Stimulated activated CD8-positive, alpha-beta memory T cell treated with anti-CD3 and anti-CD28 coated beads, Interleukin-12 subunit alpha, Interleukin-12 subunit beta, amount 100 ng/mL, for 24 hours (primary cell): ENCODE measurements around the gene TSSC4.

ENCODE experiments used
- DNase-seq: peaks from one replicate; pipeline ENCODE4 v3.0.0-alpha.2; 2020; ENCODE audit errors: extremely low read depth

The TSSC4 gene

GRCh38 chr11:2447951-2448650 is 47.6 kb downstream of the TSSC4 start:
- no peak for DNase-seq

DNA sequence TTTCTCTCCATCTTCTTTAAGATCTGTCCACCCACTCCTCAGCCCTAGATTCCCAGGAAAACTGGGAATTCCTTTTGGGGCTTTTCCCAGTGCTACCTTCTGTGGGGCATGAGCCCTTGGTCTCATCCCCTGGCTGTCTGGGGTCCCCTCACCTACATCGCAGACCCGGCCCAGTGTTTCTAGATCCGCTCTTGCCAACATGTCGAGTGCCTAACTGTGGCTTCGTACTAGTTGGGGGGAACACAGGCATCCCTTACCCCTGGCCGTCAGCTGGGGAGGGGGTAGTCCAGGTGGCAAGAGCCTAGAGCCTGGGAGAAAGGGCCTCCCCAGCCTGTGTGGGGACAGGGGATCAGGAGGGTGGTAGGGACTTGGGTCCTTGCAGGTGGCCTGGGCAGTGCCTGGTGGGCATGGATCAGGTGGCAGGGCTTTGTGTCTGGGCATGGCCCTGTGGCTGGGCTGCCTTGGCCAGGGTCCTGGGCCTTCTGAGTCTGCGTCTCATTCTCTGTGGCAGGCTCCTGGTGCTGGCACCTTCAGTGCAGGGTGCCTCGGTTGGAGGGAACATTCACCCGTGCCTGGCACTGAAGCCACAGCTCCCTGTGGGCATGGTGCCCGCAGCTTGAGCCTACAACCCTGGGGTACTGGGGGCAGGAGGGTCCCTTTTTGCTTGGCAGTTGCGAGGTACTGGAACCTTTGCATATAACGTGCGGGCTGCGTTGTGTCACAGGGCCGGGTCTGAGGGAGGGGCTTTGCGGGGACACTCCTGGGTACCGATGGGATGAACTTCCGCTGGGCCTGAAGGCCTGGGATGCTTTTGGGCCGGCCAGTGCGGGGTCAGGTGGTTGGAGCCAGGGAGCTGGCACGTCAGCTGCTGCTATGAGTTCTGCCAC is 48.4 kb downstream of the TSSC4 start:
- no peak for DNase-seq

DNA sequence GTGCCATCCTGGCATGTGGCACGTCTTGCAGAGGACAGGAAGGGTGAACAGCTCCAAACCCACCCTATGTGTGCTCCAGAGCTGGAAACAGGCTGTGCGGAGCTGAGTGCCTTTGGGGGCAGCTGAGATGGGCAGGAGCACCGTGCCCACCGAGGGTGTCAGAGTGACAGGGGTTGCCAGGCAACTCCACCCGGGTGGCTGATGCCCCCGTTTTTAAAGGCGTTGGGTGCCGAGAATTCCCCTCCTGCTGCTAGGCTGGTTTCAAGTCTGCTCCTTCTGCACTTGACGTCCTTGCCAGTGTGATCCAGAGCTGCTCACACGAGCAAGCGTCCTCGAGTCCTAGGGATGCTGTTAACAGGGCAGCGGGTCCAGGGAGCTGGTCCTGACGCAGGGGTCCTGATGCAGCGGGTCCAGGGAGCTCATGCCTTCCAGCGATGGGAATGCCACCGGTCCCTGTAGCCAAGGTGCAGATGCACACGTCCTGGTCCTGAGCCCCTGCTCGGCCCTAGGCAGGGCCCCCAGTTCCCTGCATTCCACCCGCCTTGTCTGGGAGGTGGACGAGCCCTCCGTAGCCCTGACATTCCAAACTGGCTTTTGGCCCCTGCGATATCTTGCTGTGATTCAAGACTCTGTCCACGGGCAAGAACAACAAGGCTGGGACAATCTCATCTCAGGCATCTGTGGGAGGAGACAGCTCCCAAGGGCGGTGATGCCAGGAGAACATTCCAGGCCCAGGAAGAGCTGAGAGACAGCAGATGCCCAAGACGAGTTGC is 49.2 kb downstream of the TSSC4 start:
- no peak for DNase-seq

- DNase-seq: no peak
Measured at GRCh38 chr11:2450321-2451041, 49.9 kb downstream of the TSSC4 start.

- no peak for DNase-seq
Measured at GRCh38 chr11:2451336-2451735, 50.8 kb downstream of the TSSC4 start.

DNA sequence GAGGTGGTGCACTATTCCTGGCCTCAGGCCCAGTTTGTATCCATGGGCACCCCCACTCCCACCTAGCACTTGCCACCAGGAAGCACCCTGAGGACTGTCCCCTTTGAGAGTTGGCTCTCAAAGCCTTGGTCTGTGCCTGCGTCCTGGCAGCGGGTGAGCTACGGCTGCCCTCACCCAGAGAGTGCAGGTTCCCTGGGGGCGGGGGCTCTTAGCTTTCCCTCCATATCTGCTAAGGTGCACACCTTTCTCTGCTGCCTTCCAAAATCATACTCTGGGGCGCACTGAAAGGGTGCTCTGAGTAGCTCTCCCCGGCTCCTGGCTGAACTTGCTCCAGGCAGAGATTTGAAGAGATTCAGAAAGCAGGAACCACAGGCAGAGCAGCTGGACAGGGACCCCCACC is 51.4 kb downstream of the TSSC4 start:
- DNase-seq: no peak

DNA sequence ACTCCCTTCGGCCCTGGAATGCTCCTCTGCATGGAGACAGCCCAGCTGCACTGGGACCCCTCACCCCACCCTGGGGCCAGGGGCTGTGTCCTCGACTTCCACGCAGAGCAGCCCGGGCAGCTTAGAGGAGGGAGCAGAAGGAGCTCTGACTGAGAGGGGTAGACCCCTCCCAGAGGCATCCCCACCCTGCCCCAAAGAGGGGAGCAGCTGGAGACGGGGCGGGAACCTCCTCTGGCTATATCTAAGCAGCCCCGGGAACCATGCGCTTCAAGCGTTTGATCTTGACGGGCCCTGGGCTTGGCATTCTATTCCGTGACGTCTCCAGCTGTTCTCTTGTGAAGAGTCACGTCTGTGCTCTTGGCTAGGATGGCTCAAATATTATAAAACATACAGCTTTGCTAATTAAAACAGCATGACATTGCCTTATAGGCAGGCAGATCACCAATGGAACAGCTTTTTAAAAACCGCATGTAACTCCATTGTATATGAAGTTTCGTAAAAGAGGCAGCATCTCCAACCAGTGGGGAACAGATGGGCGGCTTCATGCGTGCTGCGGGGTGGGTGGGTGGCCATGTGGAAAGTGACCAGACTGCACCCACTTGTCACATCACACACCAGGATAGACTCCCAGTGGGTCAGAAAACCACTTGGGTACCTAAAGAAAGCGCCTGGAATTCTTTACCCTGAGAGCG is 51.9 kb downstream of the TSSC4 start:
- DNase-seq: no peak

DNA sequence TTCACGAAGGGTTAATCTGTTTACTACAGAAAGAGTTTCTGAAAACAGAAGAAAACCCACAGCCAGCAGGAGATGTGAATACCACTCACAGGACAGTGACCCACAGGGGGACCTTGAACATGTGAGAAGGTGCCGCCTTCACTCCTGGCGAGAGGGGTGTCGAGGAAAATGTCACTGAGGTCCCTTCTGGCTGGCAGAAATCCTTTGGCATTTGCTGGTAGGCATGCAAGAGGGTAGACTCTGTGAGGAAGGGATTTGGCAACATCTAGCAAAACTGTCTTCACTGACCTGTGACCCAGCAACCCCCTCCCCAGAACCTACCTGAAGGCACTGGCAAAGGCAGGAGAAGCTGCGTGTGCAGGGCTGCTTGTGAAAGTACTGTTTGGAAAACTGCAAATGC is 52.9 kb downstream of the TSSC4 start:
- no peak for DNase-seq
